ENCODE data around the gene MSH5.

- no peak for TF ChIP-seq CTCF (IDR thresholded peaks at IDR 0.05)
- no peak for TF ChIP-seq POLR2A (IDR thresholded peaks at IDR 0.05)
Observed at GRCh38 chr6:31794866-31795615, 55.2 kb downstream of the MSH5 start.
